HepG2 (cell line): Measurements from ENCODE around the gene AFF4.

Experiments used
- CBX2 ChIP-seq, 2 experiments: fragments of 200-600 bp in 1 of 2; sonication (generic); formaldehyde crosslinking in 1 of 2; IDR thresholded peaks; 2 replicates each; pipeline versions ENCODE4 v1.7.0 to v1.8.1; 2018 to 2022; ENCODE audit warnings: low read depth in 2 of 2, low read length in 1 of 2, mild to moderate bottlenecking in 1 of 2, missing genetic modification reagents in 1 of 2
- E2F5 ChIP-seq: sonication (generic); formaldehyde crosslinking; conservative IDR thresholded peaks from 2 replicates; pipeline ENCODE4 v1.4.0; 2020; ENCODE audit warnings: missing genetic modification reagents
- EP300 ChIP-seq, 3 experiments: sonication (generic) in 1 of 3; formaldehyde crosslinking in 1 of 3; IDR thresholded peaks; 2 replicates each; pipeline versions ENCODE4 v1.5.1 to v1.6.1; 2011 to 2020; ENCODE audit warnings: low read depth in 2 of 3, low read length in 2 of 3, borderline replicate concordance in 1 of 3, improper control_type of control experiment in 1 of 3, mild to moderate bottlenecking in 1 of 3, missing genetic modification reagents in 1 of 3, moderate library complexity in 1 of 3
- MAF1 ChIP-seq: sonication (generic); formaldehyde crosslinking; IDR thresholded peaks from 2 replicates; pipeline ENCODE4 v1.5.0; 2020; ENCODE audit warnings: missing genetic modification reagents, borderline replicate concordance
- MED8 ChIP-seq: sonication (generic); formaldehyde crosslinking; IDR thresholded peaks from 2 replicates; pipeline ENCODE4 v1.8.1; 2023; ENCODE audit warnings: mild to moderate bottlenecking, missing genetic modification reagents; ENCODE audit not compliant: insufficient replicate concordance
- POLR2A ChIP-seq, 2 experiments: IDR thresholded peaks; 2 replicates each; pipeline ENCODE4 v1.6.1; 2011; ENCODE audit warnings: low read depth in 2 of 2, low read length in 2 of 2, mild to moderate bottlenecking in 1 of 2, moderate library complexity in 1 of 2; ENCODE audit not compliant: insufficient read depth in 1 of 2
- RFX5 ChIP-seq: IDR thresholded peaks from 2 replicates; pipeline ENCODE4 v1.6.1; 2011; ENCODE audit warnings: low read depth, low read length, improper control_type of control experiment
- ZNF138 ChIP-seq: sonication (generic); formaldehyde crosslinking; IDR thresholded peaks from 2 replicates; pipeline ENCODE4 v1.5.0; 2020; ENCODE audit warnings: mild to moderate bottlenecking, low read depth, missing genetic modification reagents
- ZNF557 ChIP-seq: sonication (generic); formaldehyde crosslinking; IDR thresholded peaks from 2 replicates; pipeline ENCODE4 v1.4.0; 2020; ENCODE audit warnings: missing genetic modification reagents
- TF ChIP-seq, protein P1 (sequence below): sonication (generic); formaldehyde crosslinking; IDR thresholded peaks from 2 replicates; pipeline ENCODE4 v1.5.0; 2020; ENCODE audit warnings: mild to moderate bottlenecking, missing genetic modification reagents, moderate library complexity
- TF ChIP-seq, protein P2 (sequence below): sonication (generic); IDR thresholded peaks from 2 replicates; pipeline ENCODE4 v1.6.1; 2016; ENCODE audit warnings: low read depth, borderline replicate concordance

GRCh38 chr5:132829742-132830435 is 133.5 kb downstream of the AFF4 start:
- TF ChIP-seq POLR2A (IDR thresholded peaks at IDR 0.05; ENCODE audit: insufficient read depth in 1 of 2, low read depth in 2 of 2, low read length in 2 of 2) (peak in 1 of 2 experiments; percentile 47; a peak in 1 of 4 replicates), E2F5 (no peak), EP300 (IDR thresholded peaks at IDR 0.05; ENCODE audit: low read depth in 2 of 2, low read length in 2 of 2) (no peak; a peak in 1 of 4 replicates), EP300 (CRISPR knock-in tag; IDR thresholded peaks at IDR 0.05; ENCODE audit: borderline replicate concordance) (no peak), MAF1 (CRISPR knock-in tag) (peak; percentile 69; the same call in 1 of the 2 replicates), RFX5 (no peak), MED8 (no peak), ZNF557 (CRISPR knock-in tag) (0 out of 2 replicates have a peak, but pooled peaks have one; percentile 65), CBX2 (IDR thresholded peaks at IDR 0.05; ENCODE audit: low read depth, low read length) (no peak), CBX2 (CRISPR knock-in tag; IDR thresholded peaks at IDR 0.05; ENCODE audit: low read depth) (no peak), ZNF138 (CRISPR knock-in tag) (peak; percentile 39)
- TF ChIP-seq, protein P1, sequence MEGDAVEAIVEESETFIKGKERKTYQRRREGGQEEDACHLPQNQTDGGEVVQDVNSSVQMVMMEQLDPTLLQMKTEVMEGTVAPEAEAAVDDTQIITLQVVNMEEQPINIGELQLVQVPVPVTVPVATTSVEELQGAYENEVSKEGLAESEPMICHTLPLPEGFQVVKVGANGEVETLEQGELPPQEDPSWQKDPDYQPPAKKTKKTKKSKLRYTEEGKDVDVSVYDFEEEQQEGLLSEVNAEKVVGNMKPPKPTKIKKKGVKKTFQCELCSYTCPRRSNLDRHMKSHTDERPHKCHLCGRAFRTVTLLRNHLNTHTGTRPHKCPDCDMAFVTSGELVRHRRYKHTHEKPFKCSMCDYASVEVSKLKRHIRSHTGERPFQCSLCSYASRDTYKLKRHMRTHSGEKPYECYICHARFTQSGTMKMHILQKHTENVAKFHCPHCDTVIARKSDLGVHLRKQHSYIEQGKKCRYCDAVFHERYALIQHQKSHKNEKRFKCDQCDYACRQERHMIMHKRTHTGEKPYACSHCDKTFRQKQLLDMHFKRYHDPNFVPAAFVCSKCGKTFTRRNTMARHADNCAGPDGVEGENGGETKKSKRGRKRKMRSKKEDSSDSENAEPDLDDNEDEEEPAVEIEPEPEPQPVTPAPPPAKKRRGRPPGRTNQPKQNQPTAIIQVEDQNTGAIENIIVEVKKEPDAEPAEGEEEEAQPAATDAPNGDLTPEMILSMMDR = peak; percentile 96
- TF ChIP-seq, protein P2, sequence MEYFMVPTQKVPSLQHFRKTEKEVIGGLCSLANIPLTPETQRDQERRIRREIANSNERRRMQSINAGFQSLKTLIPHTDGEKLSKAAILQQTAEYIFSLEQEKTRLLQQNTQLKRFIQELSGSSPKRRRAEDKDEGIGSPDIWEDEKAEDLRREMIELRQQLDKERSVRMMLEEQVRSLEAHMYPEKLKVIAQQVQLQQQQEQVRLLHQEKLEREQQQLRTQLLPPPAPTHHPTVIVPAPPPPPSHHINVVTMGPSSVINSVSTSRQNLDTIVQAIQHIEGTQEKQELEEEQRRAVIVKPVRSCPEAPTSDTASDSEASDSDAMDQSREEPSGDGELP = peak; percentile 49; the same call in 1 of the 2 replicates
